Colon (tissue), 2 donors: ENCODE results near the gene STK32B.
"Not testable (repeated sequence)": the region's sequence is repeated elsewhere in the genome, so short reads cannot be mapped to it uniquely, and the experiment has no call there.

Experiments used
- FAIRE-seq: peaks from 2 replicates; lab custom pipeline; 2012; peaks lifted over from hg19 to GRCh38; lab: Jason Lieb, UNC
- donor health status: control.
- donor health status: control.

STK32B gene

DNA sequence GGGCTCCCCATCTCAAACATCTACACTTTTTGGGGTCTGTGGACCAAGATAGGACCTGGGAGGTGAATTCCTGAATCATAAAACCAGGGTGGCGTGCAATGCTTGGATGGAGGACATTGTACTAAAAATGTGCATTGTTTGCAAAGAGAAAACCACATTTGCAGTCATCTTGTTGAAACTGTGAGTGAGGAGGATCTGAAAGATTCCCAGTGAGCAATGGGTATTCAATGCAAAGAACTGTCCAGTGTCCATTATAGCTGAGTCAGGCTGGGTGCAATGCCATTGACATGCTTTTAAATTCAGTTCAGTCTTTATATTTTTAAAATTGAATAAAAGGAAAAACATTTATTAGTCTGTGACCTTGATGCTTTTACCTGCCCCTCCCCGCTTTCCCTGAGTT lies 215.7 kb downstream of the STK32B start:
- no peak for FAIRE-seq

GRCh38 chr4:5267408-5267807 lies 216.1 kb downstream of the STK32B start:
- no peak for FAIRE-seq

DNA sequence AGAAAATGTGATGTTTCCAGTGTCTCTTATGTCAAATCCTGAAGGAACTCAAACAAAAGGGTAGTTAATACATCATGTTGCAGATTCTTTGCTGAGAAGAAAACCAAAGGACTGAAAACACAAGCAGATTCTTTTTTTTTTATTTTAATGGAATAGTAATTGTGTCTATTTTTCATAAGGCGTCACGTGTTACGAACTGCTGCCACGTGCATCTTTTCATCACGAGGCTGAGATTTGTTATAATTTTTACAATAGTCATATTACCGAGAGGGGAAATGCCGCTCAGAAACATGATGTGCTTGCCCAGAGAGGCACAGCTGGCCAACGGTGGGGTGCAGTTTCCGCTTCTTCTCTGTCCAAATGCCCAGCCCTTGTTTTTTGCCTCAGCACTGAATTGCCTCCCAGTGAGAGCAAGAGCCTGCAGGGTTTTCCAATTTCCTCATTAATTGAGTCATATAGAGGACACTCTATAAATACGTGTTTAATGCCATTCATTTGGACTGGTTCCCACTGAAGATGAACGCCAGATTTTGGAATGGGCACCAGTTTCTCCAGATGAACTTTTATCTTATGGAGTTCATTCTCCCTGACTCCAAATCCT lies 225.3 kb downstream of the STK32B start:
- no peak for FAIRE-seq

DNA sequence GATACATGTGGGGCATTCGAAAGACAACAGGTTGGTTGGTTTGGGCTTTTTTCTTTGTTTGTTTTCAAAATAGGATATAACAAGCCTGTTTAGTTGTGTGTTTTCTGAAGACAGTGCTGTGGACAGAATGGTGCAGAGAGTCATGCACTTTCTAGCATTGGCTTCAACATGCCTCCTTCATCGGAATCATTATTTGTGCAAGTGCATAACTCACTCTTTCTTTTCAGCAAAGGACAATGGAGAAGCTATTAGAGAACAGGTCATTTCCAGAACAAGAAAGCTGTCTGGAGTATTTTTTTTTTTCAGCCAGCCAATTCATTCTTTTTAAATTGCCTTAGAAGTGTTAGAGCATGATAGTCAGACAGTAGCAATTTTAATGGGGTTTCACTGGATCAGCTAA lies 225.8 kb downstream of the STK32B start:
- FAIRE-seq: no peak

- no peak for FAIRE-seq
Observed at GRCh38 chr4:5278213-5278612, 226.9 kb downstream of the STK32B start.

GRCh38 chr4:5280069-5280468 lies 228.8 kb downstream of the STK32B start:
- not testable (repeated sequence) for FAIRE-seq

DNA sequence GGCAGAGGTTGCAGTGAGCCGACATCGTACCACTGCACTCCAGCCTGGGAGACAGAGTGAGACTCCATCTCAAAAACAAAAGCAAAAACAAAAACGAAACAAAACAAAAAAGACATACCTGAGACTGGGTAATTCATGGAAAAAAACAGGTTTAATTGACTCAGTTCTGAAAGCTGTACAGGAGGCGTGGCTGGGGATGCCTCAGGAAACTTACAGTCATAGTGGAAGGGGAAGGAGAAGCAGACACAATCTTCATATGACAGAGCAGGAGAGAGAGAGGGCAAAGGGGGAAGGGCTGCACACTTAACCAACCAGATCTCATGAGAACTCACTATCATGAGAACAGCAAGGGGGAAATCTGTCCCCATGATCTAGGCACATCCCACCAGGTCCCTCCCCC lies 229.5 kb downstream of the STK32B start:
- no peak for FAIRE-seq

- no peak for FAIRE-seq
Observed at GRCh38 chr4:5283837-5284236, 232.6 kb downstream of the STK32B start.

GRCh38 chr4:5284517-5284916 lies 233.2 kb downstream of the STK32B start:
- no peak for FAIRE-seq

DNA sequence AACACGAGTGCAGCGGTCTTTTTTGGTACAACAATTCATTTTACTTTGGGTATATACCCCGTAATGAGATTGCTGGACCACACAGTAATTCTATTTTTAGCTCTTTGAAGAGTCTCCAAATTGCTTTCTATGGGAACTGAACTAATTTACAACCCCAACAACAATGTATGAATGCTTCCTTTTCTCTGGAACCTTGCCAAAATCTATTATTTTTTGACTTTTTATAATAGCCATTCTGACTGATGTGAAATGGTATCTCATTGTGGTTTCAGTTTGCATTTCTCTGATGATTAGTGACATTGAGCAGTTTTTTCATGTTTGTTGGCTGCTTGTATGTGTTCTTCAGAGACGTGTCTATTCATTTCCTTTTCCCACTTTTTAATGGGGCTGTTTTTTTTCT lies 240.8 kb downstream of the STK32B start:
- FAIRE-seq: no peak

DNA sequence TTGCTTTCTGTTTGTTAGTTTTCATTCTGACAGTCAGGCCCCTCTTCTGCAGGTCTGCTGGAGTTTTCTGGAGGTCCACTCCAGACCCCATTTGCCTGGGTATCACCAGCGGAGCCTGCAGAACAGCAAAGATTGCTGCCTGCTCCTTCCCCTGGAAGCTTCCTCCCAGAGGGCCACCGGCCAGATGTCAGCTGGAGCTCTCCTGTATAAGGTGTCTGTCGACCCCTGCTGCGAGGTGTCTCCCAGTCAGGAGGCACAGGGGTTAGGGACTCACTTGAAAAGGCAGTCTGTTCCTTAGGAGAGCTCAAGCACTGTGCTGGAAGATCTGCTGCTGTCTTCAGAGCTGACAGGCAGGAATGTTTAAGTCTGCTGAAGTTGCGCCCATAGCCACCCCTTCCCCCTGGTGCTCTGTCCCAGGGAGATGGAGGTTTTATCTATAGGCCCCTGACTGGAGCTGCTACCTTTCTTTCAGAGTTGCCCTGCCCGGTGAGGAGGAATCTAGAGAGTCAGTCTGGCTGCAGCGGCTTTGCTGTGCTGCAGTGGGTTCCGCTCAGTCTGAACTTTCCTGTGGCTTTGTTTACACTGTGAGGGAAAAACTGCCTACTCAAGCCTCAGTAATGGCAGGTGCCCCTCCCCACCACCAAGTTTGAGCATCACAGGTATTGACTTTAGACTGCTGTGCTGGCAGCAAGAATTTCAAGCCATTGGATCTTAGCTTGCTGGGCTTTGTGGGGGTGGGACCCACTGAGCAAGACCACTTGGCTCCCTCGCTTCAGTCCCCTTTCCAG lies 246.9 kb downstream of the STK32B start:
- not testable (repeated sequence) for FAIRE-seq

GRCh38 chr4:5300283-5300682 lies 249.0 kb downstream of the STK32B start:
- no peak for FAIRE-seq

GRCh38 chr4:5307928-5308327 lies 256.6 kb downstream of the STK32B start:
- FAIRE-seq: no peak

GRCh38 chr4:5322321-5322720 lies 271.0 kb downstream of the STK32B start:
- FAIRE-seq: no peak

DNA sequence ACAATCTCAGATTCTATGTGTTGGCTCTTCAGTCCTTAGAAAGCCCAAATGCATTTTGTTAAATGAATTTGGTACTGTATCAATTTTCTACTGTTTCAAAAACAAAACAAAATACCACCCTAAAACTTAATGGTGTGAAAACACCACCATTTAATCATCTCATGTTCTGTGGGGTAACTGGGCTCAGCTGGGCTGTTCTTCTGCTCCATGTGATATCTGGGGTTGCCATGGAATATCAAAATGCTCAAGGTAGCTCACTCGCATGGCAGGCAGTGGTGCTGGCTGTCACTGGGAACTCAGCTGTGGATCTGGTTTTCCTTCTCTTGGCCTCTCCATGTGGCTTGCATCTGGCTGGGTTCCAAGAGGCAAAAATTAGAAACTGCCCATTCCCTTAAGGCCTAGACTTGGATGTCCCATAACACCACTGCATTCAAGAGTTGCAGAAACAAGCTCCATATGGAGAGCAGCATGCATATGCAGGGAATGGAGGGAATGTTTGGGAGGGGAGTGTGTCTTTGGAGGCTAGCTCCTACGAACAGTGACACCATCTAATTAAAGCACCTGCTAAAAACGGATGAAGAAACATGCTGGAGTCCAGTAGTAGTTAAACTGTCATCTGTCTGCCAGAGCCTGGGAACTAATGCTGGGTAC lies 279.2 kb downstream of the STK32B start:
- FAIRE-seq: no peak

- no peak for FAIRE-seq
Observed at GRCh38 chr4:5337731-5338130, 286.5 kb downstream of the STK32B start.

DNA sequence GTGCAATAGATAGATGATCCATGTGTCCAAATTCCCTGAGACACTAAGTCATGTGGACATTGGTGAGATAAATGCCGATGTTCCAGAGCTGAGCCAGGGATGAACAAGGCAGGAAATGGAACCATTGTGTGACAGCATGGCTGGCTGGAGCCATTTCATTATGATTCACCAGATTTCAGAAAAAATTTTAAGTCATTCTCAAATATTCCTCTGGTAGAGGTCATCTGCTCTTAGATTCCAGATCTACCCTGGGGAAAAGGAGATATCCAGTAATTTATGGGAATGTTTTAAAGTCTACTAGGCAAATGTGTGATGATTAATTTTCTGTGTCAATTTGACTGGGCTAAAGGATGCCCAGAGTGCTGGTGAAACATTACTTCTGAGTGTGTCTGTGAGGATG lies 287.3 kb downstream of the STK32B start:
- no peak for FAIRE-seq

GRCh38 chr4:5340991-5341451 lies 289.7 kb downstream of the STK32B start:
- no peak for FAIRE-seq

DNA sequence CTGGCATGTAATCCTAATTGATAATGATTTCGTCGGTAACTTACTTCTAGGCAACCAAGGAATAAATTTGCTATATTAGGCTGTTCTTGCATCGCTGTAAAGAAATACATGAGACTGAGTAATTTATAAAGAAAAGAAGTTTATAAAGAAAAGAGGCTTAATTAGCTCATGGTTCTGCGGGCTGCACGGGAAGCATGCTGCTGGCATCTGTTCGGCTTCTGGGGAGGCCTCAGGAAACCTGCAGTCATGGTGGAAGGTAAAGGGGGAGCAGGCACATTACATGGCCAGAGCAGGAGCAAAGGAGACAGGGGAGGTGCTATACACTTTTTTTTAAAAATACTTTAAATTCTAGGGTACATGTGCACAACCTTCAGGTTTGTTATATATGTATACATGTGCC lies 290.2 kb downstream of the STK32B start:
- no peak for FAIRE-seq

GRCh38 chr4:5355846-5356245 lies 304.6 kb downstream of the STK32B start:
- no peak for FAIRE-seq

GRCh38 chr4:5357870-5358269 lies 306.6 kb downstream of the STK32B start:
- no peak for FAIRE-seq

DNA sequence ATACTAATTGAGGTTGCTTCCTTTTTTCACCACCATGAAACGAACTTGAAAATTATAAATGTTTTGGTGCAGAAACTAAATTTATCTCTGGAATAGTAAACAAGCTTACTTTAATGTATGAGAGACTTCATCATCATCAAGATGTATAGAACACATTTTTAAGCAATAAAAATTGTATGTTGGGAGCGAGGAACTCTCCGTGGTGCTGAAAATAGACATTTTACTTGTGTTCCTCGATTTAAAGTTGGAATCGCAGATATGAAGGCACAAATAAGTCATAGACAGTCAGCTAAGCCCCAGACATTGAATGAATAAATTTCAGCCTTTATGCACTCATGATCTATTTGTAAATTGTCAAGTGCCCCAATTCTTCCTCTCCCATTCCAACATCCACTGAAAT lies 310.7 kb downstream of the STK32B start:
- no peak for FAIRE-seq

DNA sequence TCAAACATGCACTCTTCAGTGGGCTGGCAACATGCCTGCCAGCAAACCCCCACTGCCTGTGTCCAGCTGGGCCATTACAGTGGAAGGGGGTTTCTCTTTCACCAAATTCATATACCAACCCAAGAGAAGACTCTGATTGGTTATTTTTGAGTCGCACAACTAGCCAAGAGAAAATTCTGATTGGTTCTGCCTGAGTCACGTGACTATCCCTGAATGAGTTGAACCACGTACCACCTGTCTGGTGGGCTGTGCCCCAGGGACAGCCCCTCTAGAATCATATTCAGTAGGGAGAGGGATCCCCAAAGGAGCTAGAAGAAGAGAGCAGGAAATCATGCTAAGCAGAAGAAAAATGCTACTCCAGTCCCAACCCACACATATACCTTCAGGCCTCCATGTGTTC lies 313.1 kb downstream of the STK32B start:
- no peak for FAIRE-seq
